Ascending aorta (tissue), 2 donors: ENCODE measurements around the gene THAP4. TPM values are rescaled to one million over a fixed set of nuclear protein-coding genes. Genes with fewer than 3 reads are reported as not detected.

Experiments used
- DNase-seq, 2 donors: peaks; one replicate each; pipeline ENCODE4 v3.0.0-alpha.2; 2019; ENCODE audit warnings: low spot score in 2 of 2
- H3K27ac ChIP-seq, 2 donors: fragments of 200-600 bp; sonication (generic); one replicate each; pipeline ENCODE4 v1.5.1; 2016 to 2017; ENCODE audit warnings: mild to moderate bottlenecking in 1 of 2
- H3K27me3 ChIP-seq: fragments of 200-600 bp; sonication (generic); one replicate; pipeline ENCODE4 v1.5.1; 2017
- H3K36me3 ChIP-seq, 2 donors: fragments of 200-600 bp; sonication (generic); one replicate each; pipeline ENCODE4 v1.5.1; 2016
- H3K4me1 ChIP-seq, 2 donors: fragments of 200-600 bp; sonication (generic); one replicate each; pipeline ENCODE4 v1.5.1; 2016 to 2017; ENCODE audit warnings: mild to moderate bottlenecking in 1 of 2
- H3K4me3 ChIP-seq, 2 donors: fragments of 200-600 bp; sonication (generic); one replicate each; pipeline ENCODE4 v1.5.1; 2016 to 2017; ENCODE audit warnings: mild to moderate bottlenecking in 1 of 2
- H3K9me3 ChIP-seq, 2 donors: fragments of 200-600 bp; sonication (generic); one replicate each; pipeline ENCODE4 v1.5.1; 2016
- intact Hi-C: fragments of 100-400 bp; cut with DNase I; formaldehyde crosslinking; loops from one replicate; pipeline ENCODE4 v1.15.1; 2023
- total RNA-seq: library from RNA; depleted of rRNA; stranded (reverse); fragments of >200 nt; gene quantifications from one replicate; pipeline ENCODE4 v1.1.0, GENCODE V29; 2016
- TF ChIP-seq, protein P1 (sequence below), 3 experiments: fragments of 200-600 bp in 2 of 3; fragments of 450-650 bp in 1 of 3; sonication (generic) in 2 of 3; IDR thresholded peaks; one replicate each; pipeline ENCODE4 v1.5.1; 2016 to 2019; ENCODE audit warnings: antibody characterized with exemption in 3 of 3, mild to moderate bottlenecking in 1 of 3, moderate library complexity in 1 of 3

The THAP4 gene
- total RNA-seq, 1 donor from 2014 or later, result 80.8 TPM

GRCh38 chr2:241678307-241678706 lies 41.3 kb upstream of the THAP4 start:
- intact Hi-C loops, result no loop called here
- TF ChIP-seq, protein P1, sequence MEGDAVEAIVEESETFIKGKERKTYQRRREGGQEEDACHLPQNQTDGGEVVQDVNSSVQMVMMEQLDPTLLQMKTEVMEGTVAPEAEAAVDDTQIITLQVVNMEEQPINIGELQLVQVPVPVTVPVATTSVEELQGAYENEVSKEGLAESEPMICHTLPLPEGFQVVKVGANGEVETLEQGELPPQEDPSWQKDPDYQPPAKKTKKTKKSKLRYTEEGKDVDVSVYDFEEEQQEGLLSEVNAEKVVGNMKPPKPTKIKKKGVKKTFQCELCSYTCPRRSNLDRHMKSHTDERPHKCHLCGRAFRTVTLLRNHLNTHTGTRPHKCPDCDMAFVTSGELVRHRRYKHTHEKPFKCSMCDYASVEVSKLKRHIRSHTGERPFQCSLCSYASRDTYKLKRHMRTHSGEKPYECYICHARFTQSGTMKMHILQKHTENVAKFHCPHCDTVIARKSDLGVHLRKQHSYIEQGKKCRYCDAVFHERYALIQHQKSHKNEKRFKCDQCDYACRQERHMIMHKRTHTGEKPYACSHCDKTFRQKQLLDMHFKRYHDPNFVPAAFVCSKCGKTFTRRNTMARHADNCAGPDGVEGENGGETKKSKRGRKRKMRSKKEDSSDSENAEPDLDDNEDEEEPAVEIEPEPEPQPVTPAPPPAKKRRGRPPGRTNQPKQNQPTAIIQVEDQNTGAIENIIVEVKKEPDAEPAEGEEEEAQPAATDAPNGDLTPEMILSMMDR (IDR thresholded peaks at IDR 0.05), result no peak
- Histone ChIP-seq H3K4me3 (no peak overlapping the region), H3K27me3 (no peaks in the 10 kb centered on the region), H3K27ac (no peak overlapping the region), H3K9me3 (no peaks in the 10 kb centered on the region), H3K4me1 (no peaks in the 10 kb centered on the region), H3K36me3 (peaks cover 16 to 37% of the 10 kb centered on the region in 2 donors)
- no peak for DNase-seq

- Histone ChIP-seq H3K9me3 (no peaks in the 10 kb centered on the region), H3K27ac (no peak overlapping the region), H3K4me1 (no peaks in the 10 kb centered on the region), H3K36me3 (peaks cover 21 to 42% of the 10 kb centered on the region in 2 donors), H3K4me3 (no peak overlapping the region), H3K27me3 (no peaks in the 10 kb centered on the region)
- intact Hi-C loops, result no loop called here
- TF ChIP-seq, protein P1 (IDR thresholded peaks at IDR 0.05), result no peak
- DNase-seq, result no peak
These were observed 40.4 kb upstream of the THAP4 start for GRCh38 chr2:241677392-241677791.

- no peak overlapping the region for H3K27ac ChIP-seq
- no peaks in the 10 kb centered on the region for H3K27me3 ChIP-seq
- H3K9me3 ChIP-seq, result no peaks in the 10 kb centered on the region
- no peaks in the 10 kb centered on the region for H3K4me1 ChIP-seq
- TF ChIP-seq, protein P1 (IDR thresholded peaks at IDR 0.05), result no peak
- peaks cover 29 to 46% of the 10 kb centered on the region in 2 donors for H3K36me3 ChIP-seq
- intact Hi-C loops, result no loop called here
- no peak for DNase-seq
- H3K4me3 ChIP-seq, result no peak overlapping the region
These were observed 39.7 kb upstream of the THAP4 start for GRCh38 chr2:241676665-241677064.

- intact Hi-C loops, result no loop called here
These were observed 38.9 kb upstream of the THAP4 start for GRCh38 chr2:241675885-241676284.

GRCh38 chr2:241673797-241674725 lies 37.1 kb upstream of the THAP4 start:
- TF ChIP-seq, protein P1 (IDR thresholded peaks at IDR 0.05), result no peak
- intact Hi-C loops, result no loop called here
- H3K36me3 ChIP-seq, result peaks cover 49 to 62% of the 10 kb centered on the region in 2 donors

More at GRCh38 chr2:241675885-241676284, 38.9 kb upstream of the THAP4 start:
- no peak for DNase-seq
- Histone ChIP-seq H3K27me3 (no peaks in the 10 kb centered on the region), H3K27ac (no peak overlapping the region), H3K4me3 (no peak overlapping the region), H3K9me3 (no peaks in the 10 kb centered on the region), H3K4me1 (no peaks in the 10 kb centered on the region), H3K36me3 (peaks cover 35 to 50% of the 10 kb centered on the region in 2 donors)
- TF ChIP-seq, protein P1 (IDR thresholded peaks at IDR 0.05), result no peak

More at GRCh38 chr2:241673797-241674725, 37.1 kb upstream of the THAP4 start:
- no peak for DNase-seq
- H3K4me3 ChIP-seq, result no peak overlapping the region
- H3K4me1 ChIP-seq, result no peaks in the 10 kb centered on the region
- H3K9me3 ChIP-seq, result no peaks in the 10 kb centered on the region
- H3K27ac ChIP-seq, result peak overlapping the region in 1 of 2 donors; percentile 50
- no peaks in the 10 kb centered on the region for H3K27me3 ChIP-seq
